SK-N-MC (cell line): ENCODE data around the gene GMCL2.

Experiments used
- EZH2 ChIP-seq: fragments of 200-600 bp; sonication (generic); IDR thresholded peaks from one replicate; pipeline ENCODE4 v1.6.1; 2017; ENCODE audit warnings: antibody characterized with exemption
- POLR2AphosphoS5 ChIP-seq: IDR thresholded peaks from 2 replicates; pipeline ENCODE4 v1.6.1; 2012; ENCODE audit warnings: mild to moderate bottlenecking, low read depth, low read length, borderline replicate concordance

DNA sequence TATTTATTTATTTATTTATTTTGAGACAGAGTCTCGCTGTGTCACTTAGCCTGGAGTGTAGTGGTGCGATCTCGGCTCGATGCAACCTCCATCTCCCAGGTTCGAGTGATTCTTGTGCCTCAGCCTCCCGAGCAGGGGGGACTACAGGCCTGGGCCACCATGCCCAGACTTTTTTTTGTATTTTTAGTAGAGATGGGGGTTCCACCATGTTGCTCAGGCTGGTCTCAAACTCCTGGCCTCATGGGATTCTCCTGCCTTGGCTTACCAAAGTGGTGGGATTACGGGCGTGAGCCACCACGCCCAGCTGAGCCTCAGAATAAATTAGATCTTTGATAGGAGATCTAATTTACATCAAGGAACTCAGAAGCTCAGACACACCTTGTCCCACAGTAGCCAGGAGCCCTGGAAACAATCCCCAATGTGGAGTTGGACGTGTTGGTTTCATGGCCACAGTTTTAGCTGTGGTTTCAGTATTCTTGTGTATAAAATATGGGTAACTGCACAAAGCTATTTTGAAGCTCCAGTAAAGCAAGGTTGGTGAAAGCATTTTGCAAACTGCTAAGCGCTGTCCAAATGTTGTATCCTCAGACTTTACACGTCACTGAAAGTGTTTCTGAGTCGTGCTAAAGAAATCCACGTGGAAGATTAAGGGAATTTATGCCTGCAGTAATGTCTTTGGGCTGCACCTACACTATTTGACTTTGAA lies 14.2 kb upstream of the GMCL2 start:
- TF ChIP-seq EZH2 (no peak), POLR2AphosphoS5 (no peak)
